HT-29 (cell line): ENCODE measurements around the gene FMNL1. TPM values are rescaled to one million over a fixed set of nuclear protein-coding genes. Genes with fewer than 3 reads are reported as not detected.
"Not testable (repeated sequence)": the region's sequence is repeated elsewhere in the genome, so short reads cannot be mapped to it uniquely, and the experiment has no call there.

Experiments
- DNase-seq: peaks from one replicate; pipeline ENCODE4 v3.0.0-alpha.2; 2015; ENCODE audit warnings: low spot score
- total RNA-seq: library from RNA; depleted of rRNA; stranded (reverse); fragments of >200 nt; shearing (Covaris generic); gene quantifications from 2 replicates; pipeline ENCODE4 v1.2.3, GENCODE V29; 2014

The FMNL1 gene
- total RNA-seq, 1 experiment from 2014 or later: 0.03 TPM

GRCh38 chr17:45235416-45236281 is 14.0 kb downstream of the FMNL1 start:
- peak; percentile 84 for DNase-seq

- DNase-seq: no peak
These were observed 14.6 kb downstream of the FMNL1 start for GRCh38 chr17:45236282-45236606.

- no peak for DNase-seq
These were observed 16.0 kb downstream of the FMNL1 start for GRCh38 chr17:45237686-45238085.

- no peak for DNase-seq
These were observed 16.6 kb downstream of the FMNL1 start for GRCh38 chr17:45238155-45238774.

- DNase-seq: no peak
These were observed 19.2 kb downstream of the FMNL1 start for GRCh38 chr17:45240905-45241327.

- DNase-seq: no peak
These were observed 19.8 kb downstream of the FMNL1 start for GRCh38 chr17:45241328-45242028.

- no peak for DNase-seq
These were observed 20.3 kb downstream of the FMNL1 start for GRCh38 chr17:45242029-45242414.

- DNase-seq: peak; percentile 72
These were observed 22.1 kb downstream of the FMNL1 start for GRCh38 chr17:45243750-45244149.

- DNase-seq: no peak
These were observed 23.3 kb downstream of the FMNL1 start for GRCh38 chr17:45244725-45245656.

- DNase-seq: no peak
These were observed 24.7 kb downstream of the FMNL1 start for GRCh38 chr17:45246338-45246737.

- DNase-seq: no peak
These were observed 25.3 kb downstream of the FMNL1 start for GRCh38 chr17:45246861-45247428.

GRCh38 chr17:45247429-45248131 is 25.9 kb downstream of the FMNL1 start:
- DNase-seq: peak; percentile 98

GRCh38 chr17:45248132-45248957 is 26.7 kb downstream of the FMNL1 start:
- DNase-seq: peak; percentile 70

GRCh38 chr17:45251931-45252330 is 30.2 kb downstream of the FMNL1 start:
- DNase-seq: no peak

- not testable (repeated sequence) for DNase-seq
These were observed 31.6 kb downstream of the FMNL1 start for GRCh38 chr17:45253237-45253636.

- no peak for DNase-seq
These were observed 32.2 kb downstream of the FMNL1 start for GRCh38 chr17:45253879-45254278.

GRCh38 chr17:45255358-45255757 is 33.7 kb downstream of the FMNL1 start:
- DNase-seq: no peak

- DNase-seq: no peak
These were observed 34.7 kb downstream of the FMNL1 start for GRCh38 chr17:45256114-45256966.

GRCh38 chr17:45257115-45257514 is 35.4 kb downstream of the FMNL1 start:
- no peak for DNase-seq
